Testis (tissue), 2 donors: ENCODE data around the gene GPR17.

Experiments
- POLR2A ChIP-seq: fragments of 450-650 bp; IDR thresholded peaks from one replicate; pipeline ENCODE4 v1.6.1; 2017; ENCODE audit warnings: antibody characterized with exemption, mild to moderate bottlenecking, moderate library complexity
- TF ChIP-seq, protein P1 (sequence below), 3 experiments: fragments of 450-650 bp in 2 of 3; fragments of 200-600 bp in 1 of 3; sonication (generic) in 1 of 3; IDR thresholded peaks; one replicate each; pipeline ENCODE4 v1.5.1; 2016 to 2019; ENCODE audit warnings: antibody characterized with exemption in 3 of 3, mild to moderate bottlenecking in 2 of 3, moderate library complexity in 1 of 3

GRCh38 chr2:127651381-127651809 is 5.4 kb downstream of the GPR17 start:
- TF ChIP-seq POLR2A: no peak
- TF ChIP-seq, protein P1, sequence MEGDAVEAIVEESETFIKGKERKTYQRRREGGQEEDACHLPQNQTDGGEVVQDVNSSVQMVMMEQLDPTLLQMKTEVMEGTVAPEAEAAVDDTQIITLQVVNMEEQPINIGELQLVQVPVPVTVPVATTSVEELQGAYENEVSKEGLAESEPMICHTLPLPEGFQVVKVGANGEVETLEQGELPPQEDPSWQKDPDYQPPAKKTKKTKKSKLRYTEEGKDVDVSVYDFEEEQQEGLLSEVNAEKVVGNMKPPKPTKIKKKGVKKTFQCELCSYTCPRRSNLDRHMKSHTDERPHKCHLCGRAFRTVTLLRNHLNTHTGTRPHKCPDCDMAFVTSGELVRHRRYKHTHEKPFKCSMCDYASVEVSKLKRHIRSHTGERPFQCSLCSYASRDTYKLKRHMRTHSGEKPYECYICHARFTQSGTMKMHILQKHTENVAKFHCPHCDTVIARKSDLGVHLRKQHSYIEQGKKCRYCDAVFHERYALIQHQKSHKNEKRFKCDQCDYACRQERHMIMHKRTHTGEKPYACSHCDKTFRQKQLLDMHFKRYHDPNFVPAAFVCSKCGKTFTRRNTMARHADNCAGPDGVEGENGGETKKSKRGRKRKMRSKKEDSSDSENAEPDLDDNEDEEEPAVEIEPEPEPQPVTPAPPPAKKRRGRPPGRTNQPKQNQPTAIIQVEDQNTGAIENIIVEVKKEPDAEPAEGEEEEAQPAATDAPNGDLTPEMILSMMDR (IDR thresholded peaks at IDR 0.05): no peak
